GM04504 (cell line): ENCODE results near the gene DLX1.
"Not testable (repeated sequence)": the region's sequence is repeated elsewhere in the genome, so short reads cannot be mapped to it uniquely, and the experiment has no call there.

Experiments
- DNase-seq: peaks from one replicate; pipeline ENCODE4 v3.0.0-alpha.2; 2012; ENCODE audit warnings: low read depth

The DLX1 gene

GRCh38 chr2:172114579-172114978, 29.3 kb downstream of the DLX1 start:
- no peak for DNase-seq

GRCh38 chr2:172116107-172116506, 30.8 kb downstream of the DLX1 start:
- DNase-seq, result no peak

GRCh38 chr2:172119089-172119488, 33.8 kb downstream of the DLX1 start:
- DNase-seq, result no peak

DNA sequence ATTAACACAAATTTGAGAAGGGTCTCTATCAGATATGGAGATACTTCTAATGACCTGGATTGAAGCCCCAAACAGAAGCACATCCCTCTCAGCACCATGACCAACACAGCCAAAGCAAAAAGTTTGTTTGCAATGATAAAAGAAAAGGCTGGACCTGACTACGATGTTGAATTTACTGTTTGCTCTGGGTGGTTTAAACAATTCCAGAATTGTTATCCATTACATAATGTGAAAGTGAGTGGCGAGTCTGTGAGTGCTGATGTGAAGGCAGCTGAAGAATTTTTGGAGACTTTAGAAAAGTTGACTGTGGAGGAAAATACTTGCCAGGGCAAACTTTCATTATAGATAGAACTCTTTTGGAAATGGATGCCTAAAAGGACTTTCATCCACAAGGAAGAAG, 34.8 kb downstream of the DLX1 start:
- no peak for DNase-seq

DNA sequence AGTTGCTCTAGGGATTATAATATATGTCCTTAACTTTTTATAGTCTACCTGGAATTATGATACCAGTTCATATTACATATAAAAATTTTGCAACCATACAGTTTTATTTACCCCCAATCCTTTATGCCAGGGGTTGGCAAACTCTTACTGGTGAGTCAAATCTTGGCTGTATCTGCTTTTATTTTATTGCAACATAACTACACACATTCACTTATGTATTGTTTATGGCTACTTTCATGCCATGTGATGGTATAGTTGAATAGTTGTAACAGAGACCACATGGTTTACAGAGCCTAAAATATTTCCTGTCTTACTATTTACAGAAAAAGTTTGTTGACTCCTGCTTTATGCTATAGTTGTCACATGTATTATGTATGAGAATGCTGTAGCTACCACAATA, 43.2 kb downstream of the DLX1 start:
- DNase-seq, result no peak

DNA sequence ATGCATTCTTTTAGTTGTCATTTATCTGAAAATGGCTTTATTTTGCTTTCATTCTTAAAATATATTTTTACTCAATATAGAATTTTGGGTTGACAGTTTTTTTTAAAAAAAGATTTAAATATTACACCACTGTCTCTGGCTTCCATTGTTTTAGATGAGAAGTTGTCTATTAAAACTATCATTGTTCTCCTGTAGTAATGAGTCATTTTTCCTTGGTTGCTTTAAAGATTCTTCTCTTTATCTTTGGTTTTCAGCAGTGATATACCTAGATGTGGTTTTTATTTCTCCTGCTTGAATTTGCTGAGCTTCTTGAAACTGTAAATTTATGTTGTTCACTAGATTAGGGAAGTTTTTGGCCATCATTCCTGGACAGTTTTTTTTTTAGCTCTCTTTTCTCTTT, 44.1 kb downstream of the DLX1 start:
- no peak for DNase-seq

GRCh38 chr2:172131713-172132555, 46.6 kb downstream of the DLX1 start:
- no peak for DNase-seq

- no peak for DNase-seq
Observed at GRCh38 chr2:172134270-172134669, 49.0 kb downstream of the DLX1 start.

DNA sequence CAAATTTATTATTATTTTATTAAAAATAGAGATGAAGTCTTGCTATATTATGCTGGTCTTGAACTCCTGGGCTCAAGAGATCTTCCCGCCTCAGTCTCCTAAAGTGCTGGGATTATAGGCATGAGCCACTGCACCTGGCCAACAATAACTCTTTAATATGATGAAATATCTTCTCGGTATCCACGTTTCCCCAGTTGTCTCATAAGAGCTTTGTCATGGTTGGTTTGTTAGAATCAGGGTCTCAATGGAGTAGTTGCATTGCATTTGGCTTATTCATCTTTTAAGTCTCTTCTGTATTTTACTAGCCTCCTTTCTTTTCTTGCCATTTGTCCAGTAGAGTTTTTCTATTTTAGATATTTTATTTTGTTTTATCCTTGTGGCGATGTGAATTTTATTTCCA, 50.1 kb downstream of the DLX1 start:
- DNase-seq, result no peak

- no peak for DNase-seq
Observed at GRCh38 chr2:172137109-172137508, 51.8 kb downstream of the DLX1 start.

- no peak for DNase-seq
Observed at GRCh38 chr2:172137943-172138342, 52.6 kb downstream of the DLX1 start.

DNA sequence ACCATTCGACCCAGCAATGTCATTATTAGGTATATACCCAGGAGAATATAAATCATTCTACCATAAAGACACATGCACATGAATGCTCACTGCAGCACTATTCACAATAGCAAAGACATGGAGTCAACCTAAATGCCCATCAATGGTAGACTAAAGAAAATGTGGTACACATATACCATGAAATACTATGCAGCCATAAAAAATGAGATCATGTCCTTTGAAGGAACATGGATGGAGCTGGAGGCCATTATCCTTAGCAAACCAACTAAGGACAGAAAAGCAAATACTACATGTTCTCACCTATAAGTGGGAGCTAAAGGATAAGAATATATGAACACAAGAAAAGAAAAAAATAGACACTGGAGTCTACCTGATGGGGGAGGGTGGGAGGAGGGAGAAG, 53.4 kb downstream of the DLX1 start:
- not testable (repeated sequence) for DNase-seq
